ENCODE measurements around the gene OR6C75.
"Not testable (repeated sequence)": the region's sequence is repeated elsewhere in the genome, so short reads cannot be mapped to it uniquely, and the experiment has no call there.

DNA sequence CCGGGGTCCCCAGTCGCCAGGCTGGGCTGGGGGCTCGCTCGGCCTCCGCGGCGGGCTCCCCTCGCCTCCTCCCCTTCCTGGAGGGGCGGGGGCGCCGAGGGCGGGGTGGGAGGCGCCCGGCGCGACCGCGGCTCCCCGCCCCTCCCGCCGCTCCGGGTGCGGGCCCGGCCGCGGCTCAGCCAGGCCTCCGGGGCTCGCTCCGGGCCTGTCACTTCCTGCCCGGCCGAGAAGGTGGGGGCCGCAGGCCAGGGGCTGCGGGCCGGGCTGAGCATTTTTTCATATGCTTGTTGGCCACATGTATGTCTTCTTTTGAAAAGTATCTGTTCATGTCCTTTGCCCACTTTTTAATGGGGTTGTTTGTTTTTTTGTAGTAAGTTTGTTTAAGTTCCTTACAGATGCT, 52.1 kb downstream of the OR6C75 start:
- TF ChIP-seq, protein P1, sequence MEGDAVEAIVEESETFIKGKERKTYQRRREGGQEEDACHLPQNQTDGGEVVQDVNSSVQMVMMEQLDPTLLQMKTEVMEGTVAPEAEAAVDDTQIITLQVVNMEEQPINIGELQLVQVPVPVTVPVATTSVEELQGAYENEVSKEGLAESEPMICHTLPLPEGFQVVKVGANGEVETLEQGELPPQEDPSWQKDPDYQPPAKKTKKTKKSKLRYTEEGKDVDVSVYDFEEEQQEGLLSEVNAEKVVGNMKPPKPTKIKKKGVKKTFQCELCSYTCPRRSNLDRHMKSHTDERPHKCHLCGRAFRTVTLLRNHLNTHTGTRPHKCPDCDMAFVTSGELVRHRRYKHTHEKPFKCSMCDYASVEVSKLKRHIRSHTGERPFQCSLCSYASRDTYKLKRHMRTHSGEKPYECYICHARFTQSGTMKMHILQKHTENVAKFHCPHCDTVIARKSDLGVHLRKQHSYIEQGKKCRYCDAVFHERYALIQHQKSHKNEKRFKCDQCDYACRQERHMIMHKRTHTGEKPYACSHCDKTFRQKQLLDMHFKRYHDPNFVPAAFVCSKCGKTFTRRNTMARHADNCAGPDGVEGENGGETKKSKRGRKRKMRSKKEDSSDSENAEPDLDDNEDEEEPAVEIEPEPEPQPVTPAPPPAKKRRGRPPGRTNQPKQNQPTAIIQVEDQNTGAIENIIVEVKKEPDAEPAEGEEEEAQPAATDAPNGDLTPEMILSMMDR (IDR thresholded peaks at IDR 0.05), result not testable (repeated sequence)
- TF ChIP-seq ZFX (IDR thresholded peaks at IDR 0.05; ENCODE audit: borderline replicate concordance), result not testable (repeated sequence)
